Suprapubic skin (tissue), 4 donors: ENCODE results near the gene RIPOR2. TPM values are rescaled to one million over a fixed set of nuclear protein-coding genes. Genes with fewer than 3 reads are reported as not detected.

ENCODE experiments used
- DNase-seq, 2 donors: peaks; one replicate each; pipeline ENCODE4 v3.0.0-alpha.2; 2019; ENCODE audit warnings: low spot score in 2 of 2
- H3K27ac ChIP-seq: fragments of 200-600 bp; sonication (generic); one replicate; pipeline ENCODE4 v1.5.1; 2019
- H3K27me3 ChIP-seq: fragments of 200-600 bp; sonication (generic); one replicate; pipeline ENCODE4 v1.5.1; 2019
- H3K36me3 ChIP-seq: fragments of 200-600 bp; sonication (generic); one replicate; pipeline ENCODE4 v1.5.1; 2019
- H3K4me1 ChIP-seq: fragments of 200-600 bp; sonication (generic); one replicate; pipeline ENCODE4 v1.5.1; 2019
- H3K4me3 ChIP-seq: fragments of 200-600 bp; sonication (generic); one replicate; pipeline ENCODE4 v1.5.1; 2019; ENCODE audit warnings: mild to moderate bottlenecking
- H3K9me3 ChIP-seq: fragments of 200-600 bp; sonication (generic); one replicate; pipeline ENCODE4 v1.5.1; 2019
- EP300 ChIP-seq: sonication (generic); formaldehyde crosslinking; IDR thresholded peaks from one replicate; pipeline ENCODE4 v1.6.1; 2017; ENCODE audit warnings: antibody characterized with exemption
- POLR2A ChIP-seq, 2 donors: fragments of 450-650 bp; IDR thresholded peaks; one replicate each; pipeline ENCODE4 v1.6.1; 2017; ENCODE audit warnings: antibody characterized with exemption in 2 of 2, mild to moderate bottlenecking in 2 of 2, moderate library complexity in 2 of 2
- POLR2AphosphoS5 ChIP-seq, 3 donors: sonication (generic); formaldehyde crosslinking; IDR thresholded peaks; one replicate each; pipeline ENCODE4 v1.6.1; 2017; ENCODE audit warnings: antibody characterized with exemption in 3 of 3
- WGBS: methylation state at CpG from one replicate; pipeline ENCODE4 v1.1.5; 2018; 5-methylcytosine and 5-hydroxymethylcytosine counted together
- total RNA-seq, 4 donors: library from RNA; depleted of rRNA; stranded (reverse); fragments of >200 nt; gene quantifications; one replicate each; pipeline ENCODE4 v1.1.0, GENCODE V29; 2016
- TF ChIP-seq, protein P1 (sequence below), 2 donors: fragments of 200-600 bp in 1 of 2; fragments of 450-650 bp in 1 of 2; sonication (generic) in 1 of 2; IDR thresholded peaks; one replicate each; pipeline ENCODE4 v1.5.1; 2016 to 2019; ENCODE audit warnings: antibody characterized with exemption in 2 of 2, mild to moderate bottlenecking in 1 of 2, moderate library complexity in 1 of 2

Gene RIPOR2
- total RNA-seq, 4 donors from 2014 or later: 3.8 to 12.8 (median 11.4) TPM

DNA sequence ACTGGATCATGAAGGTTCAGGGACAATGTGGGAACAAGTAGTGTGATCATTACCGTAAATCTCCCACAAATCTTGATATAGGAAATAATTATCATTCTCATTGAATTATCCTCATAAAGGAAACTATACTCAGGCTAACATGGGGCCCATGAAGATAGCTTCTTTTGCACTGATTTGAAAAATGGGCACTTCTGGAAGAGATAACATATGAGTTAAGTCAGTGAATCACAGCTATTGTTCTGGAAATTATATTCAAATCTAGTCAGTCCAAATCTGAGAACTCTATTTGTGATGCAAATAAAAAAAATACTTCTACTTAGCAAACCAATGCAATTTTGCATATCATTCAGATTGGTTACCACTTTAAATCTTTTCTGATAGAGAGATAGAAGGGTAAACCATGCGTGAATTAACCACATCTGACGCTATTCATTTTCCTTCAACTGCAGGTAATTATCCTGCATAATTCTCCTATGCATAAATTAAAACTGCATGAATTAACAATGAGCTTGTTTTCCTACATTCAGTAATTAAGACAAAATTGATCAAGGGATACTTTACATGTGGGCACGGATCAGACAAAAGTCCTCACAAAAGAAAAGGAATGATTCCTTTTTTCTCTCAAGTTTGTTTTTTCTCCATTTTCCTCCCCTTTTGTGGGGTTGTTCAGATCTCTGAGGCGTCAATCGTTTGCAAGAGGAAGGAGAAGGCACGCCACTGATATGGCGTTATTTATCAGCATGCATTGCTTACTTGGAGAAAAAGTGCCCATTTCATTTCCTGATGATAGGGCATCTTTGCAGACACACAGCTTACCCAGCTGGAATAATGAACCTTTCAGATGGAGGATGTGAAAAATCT, 36.4 kb downstream of the RIPOR2 start:
- no peak for DNase-seq
- peaks cover 7% of the 10 kb centered on the region for H3K4me1 ChIP-seq
- H3K4me3 ChIP-seq: no peak overlapping the region
- H3K36me3 ChIP-seq: no peaks in the 10 kb centered on the region
- H3K9me3 ChIP-seq: no peaks in the 10 kb centered on the region
- 67% methylated on average over 8 of the region's 8 CpGs for WGBS
- H3K27ac ChIP-seq: no peak overlapping the region
- TF ChIP-seq EP300 (no peak), POLR2AphosphoS5 (IDR thresholded peaks at IDR 0.05) (no peak), POLR2A (IDR thresholded peaks at IDR 0.05) (no peak)
- TF ChIP-seq, protein P1, sequence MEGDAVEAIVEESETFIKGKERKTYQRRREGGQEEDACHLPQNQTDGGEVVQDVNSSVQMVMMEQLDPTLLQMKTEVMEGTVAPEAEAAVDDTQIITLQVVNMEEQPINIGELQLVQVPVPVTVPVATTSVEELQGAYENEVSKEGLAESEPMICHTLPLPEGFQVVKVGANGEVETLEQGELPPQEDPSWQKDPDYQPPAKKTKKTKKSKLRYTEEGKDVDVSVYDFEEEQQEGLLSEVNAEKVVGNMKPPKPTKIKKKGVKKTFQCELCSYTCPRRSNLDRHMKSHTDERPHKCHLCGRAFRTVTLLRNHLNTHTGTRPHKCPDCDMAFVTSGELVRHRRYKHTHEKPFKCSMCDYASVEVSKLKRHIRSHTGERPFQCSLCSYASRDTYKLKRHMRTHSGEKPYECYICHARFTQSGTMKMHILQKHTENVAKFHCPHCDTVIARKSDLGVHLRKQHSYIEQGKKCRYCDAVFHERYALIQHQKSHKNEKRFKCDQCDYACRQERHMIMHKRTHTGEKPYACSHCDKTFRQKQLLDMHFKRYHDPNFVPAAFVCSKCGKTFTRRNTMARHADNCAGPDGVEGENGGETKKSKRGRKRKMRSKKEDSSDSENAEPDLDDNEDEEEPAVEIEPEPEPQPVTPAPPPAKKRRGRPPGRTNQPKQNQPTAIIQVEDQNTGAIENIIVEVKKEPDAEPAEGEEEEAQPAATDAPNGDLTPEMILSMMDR (IDR thresholded peaks at IDR 0.05): no peak
- no peaks in the 10 kb centered on the region for H3K27me3 ChIP-seq

DNA sequence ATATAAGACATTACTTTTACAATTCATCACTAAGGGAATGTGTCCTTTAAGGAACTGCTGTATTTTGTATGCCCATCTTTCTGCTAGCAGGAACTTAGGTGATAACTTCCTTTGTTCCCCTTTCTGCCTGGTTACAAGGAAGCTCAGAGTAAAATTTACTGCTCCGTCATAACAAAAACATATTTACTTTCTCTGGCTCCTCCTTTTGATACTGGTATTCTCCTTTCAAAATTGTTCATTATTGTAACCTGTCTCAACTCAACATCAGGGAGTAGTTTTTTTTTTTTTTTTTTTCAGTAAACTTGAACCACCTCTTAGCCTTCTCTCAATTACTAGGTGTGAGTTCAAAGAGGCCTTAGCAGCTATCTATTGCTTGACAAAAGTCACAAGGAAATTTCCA, 37.1 kb downstream of the RIPOR2 start:
- TF ChIP-seq POLR2AphosphoS5 (IDR thresholded peaks at IDR 0.05) (no peak), EP300 (no peak), POLR2A (IDR thresholded peaks at IDR 0.05) (no peak)
- TF ChIP-seq, protein P1 (IDR thresholded peaks at IDR 0.05): no peak
- no peaks in the 10 kb centered on the region for H3K27me3 ChIP-seq
- no peaks in the 10 kb centered on the region for H3K36me3 ChIP-seq
- H3K9me3 ChIP-seq: no peaks in the 10 kb centered on the region
- H3K4me3 ChIP-seq: no peak overlapping the region
- 86% methylated on average over 1 of the region's 1 CpG for WGBS
- no peak overlapping the region for H3K27ac ChIP-seq
- peaks cover 7% of the 10 kb centered on the region for H3K4me1 ChIP-seq
- DNase-seq: no peak

GRCh38 chr6:24897186-24897585, 38.6 kb downstream of the RIPOR2 start:
- Histone ChIP-seq H3K4me3 (no peak overlapping the region), H3K27ac (no peak overlapping the region), H3K4me1 (peaks cover 7% of the 10 kb centered on the region), H3K27me3 (no peaks in the 10 kb centered on the region), H3K36me3 (no peaks in the 10 kb centered on the region), H3K9me3 (no peaks in the 10 kb centered on the region)
- DNase-seq: no peak
- TF ChIP-seq, protein P1 (IDR thresholded peaks at IDR 0.05): no peak
- TF ChIP-seq POLR2AphosphoS5 (IDR thresholded peaks at IDR 0.05): no peak
- TF ChIP-seq POLR2A (IDR thresholded peaks at IDR 0.05): no peak
- TF ChIP-seq EP300: no peak
- WGBS: 72% methylated on average over 6 of the region's 6 CpGs

DNA sequence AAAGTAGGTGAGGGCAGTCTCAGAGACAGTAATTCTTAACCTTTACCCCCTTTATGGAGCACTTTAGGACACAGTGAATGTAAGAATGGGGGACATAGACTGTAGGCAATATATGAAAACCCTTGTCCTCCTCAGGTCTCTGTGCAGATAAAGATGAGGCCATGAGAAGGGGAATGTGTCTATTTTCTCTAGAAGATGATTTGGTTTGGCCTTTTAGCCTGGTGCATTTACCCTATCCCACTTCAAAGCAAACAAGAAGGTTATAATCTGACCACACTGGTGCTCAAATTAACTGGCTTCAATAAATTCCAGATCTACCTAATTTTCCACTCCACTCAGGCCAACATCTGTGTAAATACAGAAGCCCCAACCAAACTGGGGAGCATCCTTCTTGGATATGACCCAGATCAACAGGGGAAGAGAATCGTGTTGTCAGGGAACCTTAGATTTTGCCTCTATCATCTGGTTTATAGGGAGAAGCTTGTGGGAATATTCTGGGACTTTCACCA, 42.4 kb downstream of the RIPOR2 start:
- WGBS: 100% methylated on average over 1 of the region's 1 CpG
- DNase-seq: no peak
- no peak for TF ChIP-seq POLR2A (IDR thresholded peaks at IDR 0.05)
- Histone ChIP-seq H3K9me3 (no peaks in the 10 kb centered on the region), H3K27ac (no peak overlapping the region), H3K4me1 (no peaks in the 10 kb centered on the region), H3K4me3 (no peak overlapping the region), H3K36me3 (no peaks in the 10 kb centered on the region), H3K27me3 (no peaks in the 10 kb centered on the region)

GRCh38 chr6:24891004-24891403, 44.8 kb downstream of the RIPOR2 start:
- Histone ChIP-seq H3K4me3 (no peak overlapping the region), H3K27ac (no peak overlapping the region), H3K9me3 (no peaks in the 10 kb centered on the region), H3K36me3 (no peaks in the 10 kb centered on the region), H3K27me3 (no peaks in the 10 kb centered on the region), H3K4me1 (no peaks in the 10 kb centered on the region)
- no peak for TF ChIP-seq POLR2A (IDR thresholded peaks at IDR 0.05)
- no peak for TF ChIP-seq POLR2AphosphoS5 (IDR thresholded peaks at IDR 0.05)
- TF ChIP-seq, protein P1 (IDR thresholded peaks at IDR 0.05): no peak
- no peak for TF ChIP-seq EP300
- WGBS: 77% methylated on average over 3 of the region's 3 CpGs
- no peak for DNase-seq
